ENCODE measurements around the gene SHOX. TPM values are rescaled to one million over a fixed set of nuclear protein-coding genes. Genes with fewer than 3 reads are reported as not detected.

Gene SHOX
- total RNA-seq, 1 experiment from 2014 or later, result not detected

DNA sequence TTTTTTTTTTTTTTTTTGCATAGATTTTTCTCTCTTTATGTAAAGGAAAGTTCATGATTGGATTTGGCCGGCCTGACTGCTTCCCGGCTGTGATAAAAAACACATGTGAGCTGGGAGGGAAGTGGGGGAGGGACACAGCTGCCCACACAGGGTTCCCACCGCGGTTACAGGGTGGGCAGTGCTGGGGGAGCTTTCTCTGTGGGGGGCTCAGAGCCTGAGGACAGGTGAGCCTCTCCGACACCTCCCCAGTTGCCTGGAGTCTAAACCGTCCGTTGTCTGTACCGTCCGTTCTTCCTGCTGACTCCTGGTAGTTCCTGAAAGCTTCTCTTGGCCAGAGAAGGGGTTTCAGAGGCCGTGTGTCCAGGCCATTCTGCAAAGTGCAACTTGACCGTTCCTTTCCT is 21.8 kb downstream of the SHOX start:
- DNase-seq, result no peak
- Mint-ChIP-seq H3K27me3 (ENCODE audit: unreplicated experiment) (no peaks in the 10 kb centered on the region), H3K36me3 (ENCODE audit: insufficient read depth, unreplicated experiment) (no peaks in the 10 kb centered on the region), H3K4me1 (ENCODE audit: low read depth, unreplicated experiment) (no peaks in the 10 kb centered on the region), H3K27ac (ENCODE audit: unreplicated experiment) (no peak overlapping the region), H3K4me3 (ENCODE audit: low read depth, unreplicated experiment) (no peak overlapping the region), H3K9me3 (ENCODE audit: low read depth, unreplicated experiment) (no peaks in the 10 kb centered on the region)
- CTCF ChIA-PET, result no interaction called here
- intact Hi-C loops (cut with micrococcal nuclease; ENCODE audit: unreplicated experiment), result no loop called here
- TF ChIP-seq, protein P1, sequence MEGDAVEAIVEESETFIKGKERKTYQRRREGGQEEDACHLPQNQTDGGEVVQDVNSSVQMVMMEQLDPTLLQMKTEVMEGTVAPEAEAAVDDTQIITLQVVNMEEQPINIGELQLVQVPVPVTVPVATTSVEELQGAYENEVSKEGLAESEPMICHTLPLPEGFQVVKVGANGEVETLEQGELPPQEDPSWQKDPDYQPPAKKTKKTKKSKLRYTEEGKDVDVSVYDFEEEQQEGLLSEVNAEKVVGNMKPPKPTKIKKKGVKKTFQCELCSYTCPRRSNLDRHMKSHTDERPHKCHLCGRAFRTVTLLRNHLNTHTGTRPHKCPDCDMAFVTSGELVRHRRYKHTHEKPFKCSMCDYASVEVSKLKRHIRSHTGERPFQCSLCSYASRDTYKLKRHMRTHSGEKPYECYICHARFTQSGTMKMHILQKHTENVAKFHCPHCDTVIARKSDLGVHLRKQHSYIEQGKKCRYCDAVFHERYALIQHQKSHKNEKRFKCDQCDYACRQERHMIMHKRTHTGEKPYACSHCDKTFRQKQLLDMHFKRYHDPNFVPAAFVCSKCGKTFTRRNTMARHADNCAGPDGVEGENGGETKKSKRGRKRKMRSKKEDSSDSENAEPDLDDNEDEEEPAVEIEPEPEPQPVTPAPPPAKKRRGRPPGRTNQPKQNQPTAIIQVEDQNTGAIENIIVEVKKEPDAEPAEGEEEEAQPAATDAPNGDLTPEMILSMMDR (IDR thresholded peaks at IDR 0.05; ENCODE audit: unreplicated experiment), result no peak
- no TSS peak for BruUV-seq (replicated peaks)

GRCh38 chrX:653306-653705 is 22.7 kb downstream of the SHOX start:
- Mint-ChIP-seq H3K36me3 (ENCODE audit: insufficient read depth, unreplicated experiment) (no peaks in the 10 kb centered on the region), H3K27me3 (ENCODE audit: unreplicated experiment) (no peaks in the 10 kb centered on the region), H3K4me1 (ENCODE audit: low read depth, unreplicated experiment) (no peaks in the 10 kb centered on the region), H3K27ac (ENCODE audit: unreplicated experiment) (no peak overlapping the region), H3K4me3 (ENCODE audit: low read depth, unreplicated experiment) (no peak overlapping the region), H3K9me3 (ENCODE audit: low read depth, unreplicated experiment) (no peaks in the 10 kb centered on the region)
- intact Hi-C loops (cut with micrococcal nuclease; ENCODE audit: unreplicated experiment), result no loop called here
- TF ChIP-seq, protein P1 (IDR thresholded peaks at IDR 0.05; ENCODE audit: unreplicated experiment), result no peak
- DNase-seq, result no peak
- CTCF ChIA-PET, result no interaction called here
- BruUV-seq (replicated peaks), result no TSS peak

GRCh38 chrX:661154-661553 is 30.6 kb downstream of the SHOX start:
- no peak overlapping the region for H3K27ac Mint-ChIP-seq (ENCODE audit: unreplicated experiment)

DNA sequence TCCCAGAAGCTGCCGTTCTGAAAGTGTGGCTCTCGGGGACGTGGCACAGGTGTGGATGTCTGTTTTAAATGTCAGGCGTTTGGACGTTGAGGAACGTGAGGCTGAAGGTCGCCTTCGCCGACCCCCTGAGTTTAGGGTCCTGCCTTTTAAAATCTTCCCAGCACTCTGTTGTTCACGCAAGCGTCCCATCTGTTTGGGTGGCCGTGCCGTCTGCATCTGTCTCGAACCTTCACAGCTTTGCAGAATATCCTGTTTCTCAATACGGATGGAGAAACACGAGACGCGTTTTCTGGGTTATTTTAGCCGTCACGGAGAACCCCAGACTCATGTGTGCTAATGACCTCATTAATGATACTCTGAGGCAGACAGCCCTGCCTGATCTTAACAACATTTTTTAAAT is 31.5 kb downstream of the SHOX start:
- Mint-ChIP-seq H3K27me3 (ENCODE audit: unreplicated experiment) (no peaks in the 10 kb centered on the region), H3K36me3 (ENCODE audit: insufficient read depth, unreplicated experiment) (no peaks in the 10 kb centered on the region), H3K4me3 (ENCODE audit: low read depth, unreplicated experiment) (no peak overlapping the region), H3K27ac (ENCODE audit: unreplicated experiment) (no peak overlapping the region), H3K9me3 (ENCODE audit: low read depth, unreplicated experiment) (peaks cover 4% of the 10 kb centered on the region), H3K4me1 (ENCODE audit: low read depth, unreplicated experiment) (no peaks in the 10 kb centered on the region)
- CTCF ChIA-PET, result no interaction called here
- BruUV-seq (replicated peaks), result no TSS peak
- intact Hi-C loops (cut with micrococcal nuclease; ENCODE audit: unreplicated experiment), result no loop called here
- TF ChIP-seq, protein P1 (IDR thresholded peaks at IDR 0.05; ENCODE audit: unreplicated experiment), result no peak
- DNase-seq, result no peak

More at GRCh38 chrX:661154-661553, 30.6 kb downstream of the SHOX start:
- intact Hi-C loops (cut with micrococcal nuclease; ENCODE audit: unreplicated experiment), result no loop called here
- CTCF ChIA-PET, result no interaction called here
- peaks cover 4% of the 10 kb centered on the region for H3K9me3 Mint-ChIP-seq (ENCODE audit: low read depth, unreplicated experiment)
- no peaks in the 10 kb centered on the region for H3K36me3 Mint-ChIP-seq (ENCODE audit: insufficient read depth, unreplicated experiment)
- H3K4me3 Mint-ChIP-seq (ENCODE audit: low read depth, unreplicated experiment), result no peak overlapping the region
- no peak for DNase-seq
- BruUV-seq (replicated peaks), result no TSS peak
- H3K4me1 Mint-ChIP-seq (ENCODE audit: low read depth, unreplicated experiment), result no peaks in the 10 kb centered on the region
- TF ChIP-seq, protein P1 (IDR thresholded peaks at IDR 0.05; ENCODE audit: unreplicated experiment), result no peak
- H3K27me3 Mint-ChIP-seq (ENCODE audit: unreplicated experiment), result no peaks in the 10 kb centered on the region
